Activated CD4-positive, alpha-beta T cell treated with anti-CD3 and anti-CD28 coated beads, Interleukin-2, amount 10 ng/mL, durations not matched to agents 7 days and 5 days (primary cell): ENCODE results near the gene CRB2. TPM values are rescaled to one million over a fixed set of nuclear protein-coding genes. Genes with fewer than 3 reads are reported as not detected.

Source experiments
- CTCF ChIA-PET: fragments of 350-600 bp; sonication (Branson Sonifier 250); formaldehyde crosslinking; loops from one replicate; lab custom pipeline; 2021; ENCODE audit warnings: antibody characterized with exemption; lab: Charles Lee
- POLR2A ChIA-PET: fragments of 350-600 bp; sonication (Branson Sonifier 250); formaldehyde crosslinking; loops from one replicate; lab custom pipeline; 2021; ENCODE audit warnings: antibody characterized with exemption; lab: Charles Lee
- DNase-seq: peaks from one replicate; pipeline ENCODE4 v3.0.0-alpha.2; 2020
- H3K27ac Mint-ChIP-seq: one replicate; pipeline ENCODE4 v1.8.0; 2021; ENCODE audit warnings: mild to moderate bottlenecking, moderate library complexity, mixed read lengths
- H3K27me3 Mint-ChIP-seq: one replicate; pipeline ENCODE4 v1.8.0; 2021; ENCODE audit warnings: mixed read lengths
- H3K36me3 Mint-ChIP-seq: one replicate; pipeline ENCODE4 v1.8.0; 2021; ENCODE audit warnings: low read depth, mixed read lengths
- H3K4me1 Mint-ChIP-seq: one replicate; pipeline ENCODE4 v1.8.0; 2021; ENCODE audit warnings: mixed read lengths
- H3K4me3 Mint-ChIP-seq: one replicate; pipeline ENCODE4 v1.8.0; 2021; ENCODE audit warnings: mild to moderate bottlenecking, moderate library complexity, mixed read lengths
- H3K9me3 Mint-ChIP-seq: one replicate; pipeline ENCODE4 v1.8.0; 2021; ENCODE audit warnings: mixed read lengths
- total RNA-seq, 2 experiments: library from RNA; stranded (reverse); gene quantifications; one replicate each; pipeline ENCODE4 v1.2.3, GENCODE V29; 2021

Gene CRB2
- total RNA-seq = not detected

GRCh38 chr9:123355761-123356431, at the start of gene CRB2:
CRB2 (plus strand) TSS chr9:123356197; CDS start chr9:123356261, 64 bp downstream.
- peak within 1 kb of the TSS; percentile 62 for H3K27ac Mint-ChIP-seq
- H3K4me1 Mint-ChIP-seq = peaks cover 26% of the 10 kb centered on the region
- H3K9me3 Mint-ChIP-seq = no peaks in the 10 kb centered on the region
- no peak within 1 kb of the TSS for H3K4me3 Mint-ChIP-seq
- POLR2A ChIA-PET = no interaction called here
- H3K36me3 Mint-ChIP-seq = no peaks in the 10 kb centered on the region
- DNase-seq = no peak
- peaks cover 4% of the 10 kb centered on the region for H3K27me3 Mint-ChIP-seq
- CTCF ChIA-PET = interaction anchor here (0.6 to 2.9 kb wide), 3 partner anchors 16 to 109 kb away, joined by 3 to 11 read pairs (median 3); no protein-coding TSS in a partner anchor

GRCh38 chr9:123309611-123310010, 46.4 kb upstream of the CRB2 start:
- no peaks in the 10 kb centered on the region for H3K27me3 Mint-ChIP-seq
- peaks cover 9% of the 10 kb centered on the region for H3K4me1 Mint-ChIP-seq
- H3K27ac Mint-ChIP-seq = no peak overlapping the region
- ChIA-PET CTCF (no interaction called here), POLR2A (no interaction called here)
- no peaks in the 10 kb centered on the region for H3K36me3 Mint-ChIP-seq
- DNase-seq = no peak
- H3K4me3 Mint-ChIP-seq = no peak overlapping the region
- no peaks in the 10 kb centered on the region for H3K9me3 Mint-ChIP-seq

- no peaks in the 10 kb centered on the region for H3K27me3 Mint-ChIP-seq
- no peak for DNase-seq
- POLR2A ChIA-PET = no interaction called here
- H3K36me3 Mint-ChIP-seq = no peaks in the 10 kb centered on the region
- no peak overlapping the region for H3K27ac Mint-ChIP-seq
- no peaks in the 10 kb centered on the region for H3K9me3 Mint-ChIP-seq
- H3K4me3 Mint-ChIP-seq = no peak overlapping the region
- CTCF ChIA-PET = interaction anchor here (1.4 kb wide), 1 partner anchor 11 kb away, joined by 6 read pairs; no protein-coding TSS in a partner anchor
- peaks cover 1% of the 10 kb centered on the region for H3K4me1 Mint-ChIP-seq
Measured at GRCh38 chr9:123310551-123311249, 45.3 kb upstream of the CRB2 start.

GRCh38 chr9:123311250-123311752, 44.7 kb upstream of the CRB2 start:
- Mint-ChIP-seq H3K27me3 (no peaks in the 10 kb centered on the region), H3K27ac (no peak overlapping the region), H3K36me3 (no peaks in the 10 kb centered on the region), H3K9me3 (no peaks in the 10 kb centered on the region), H3K4me3 (no peak overlapping the region), H3K4me1 (peaks cover 1% of the 10 kb centered on the region)
- POLR2A ChIA-PET = no interaction called here
- DNase-seq = no peak
- CTCF ChIA-PET = interaction anchor here (1.4 kb wide), 1 partner anchor 12 kb away, joined by 6 read pairs; no protein-coding TSS in a partner anchor

GRCh38 chr9:123312306-123312877, 43.6 kb upstream of the CRB2 start:
- CTCF ChIA-PET = interaction anchor here (1.1 kb wide), 1 partner anchor 43 kb away, joined by 4 read pairs; no protein-coding TSS in a partner anchor

GRCh38 chr9:123314617-123315016, 41.4 kb upstream of the CRB2 start:
- H3K4me1 Mint-ChIP-seq = peaks cover 12% of the 10 kb centered on the region
- H3K27ac Mint-ChIP-seq = no peak overlapping the region
- H3K9me3 Mint-ChIP-seq = no peaks in the 10 kb centered on the region
- DNase-seq = no peak
- POLR2A ChIA-PET = no interaction called here
- CTCF ChIA-PET = interaction anchor here (0.6 to 1.8 kb wide), 5 partner anchors 9 to 133 kb away, joined by 3 to 7 read pairs (median 4); no protein-coding TSS in a partner anchor
- no peaks in the 10 kb centered on the region for H3K36me3 Mint-ChIP-seq
- H3K27me3 Mint-ChIP-seq = no peaks in the 10 kb centered on the region
- no peak overlapping the region for H3K4me3 Mint-ChIP-seq

More at GRCh38 chr9:123312306-123312877, 43.6 kb upstream of the CRB2 start:
- Mint-ChIP-seq H3K27ac (no peak overlapping the region), H3K27me3 (no peaks in the 10 kb centered on the region), H3K9me3 (no peaks in the 10 kb centered on the region), H3K4me1 (peaks cover 2% of the 10 kb centered on the region), H3K4me3 (no peak overlapping the region), H3K36me3 (no peaks in the 10 kb centered on the region)
- POLR2A ChIA-PET = no interaction called here
- DNase-seq = no peak

- no peak overlapping the region for H3K27ac Mint-ChIP-seq
- DNase-seq = no peak
- CTCF ChIA-PET = no interaction called here
- no peaks in the 10 kb centered on the region for H3K36me3 Mint-ChIP-seq
- H3K27me3 Mint-ChIP-seq = no peaks in the 10 kb centered on the region
- no peaks in the 10 kb centered on the region for H3K9me3 Mint-ChIP-seq
- H3K4me1 Mint-ChIP-seq = peaks cover 16% of the 10 kb centered on the region
- POLR2A ChIA-PET = no interaction called here
- no peak overlapping the region for H3K4me3 Mint-ChIP-seq
Measured at GRCh38 chr9:123315635-123316034, 40.4 kb upstream of the CRB2 start.

- CTCF ChIA-PET = no interaction called here
- POLR2A ChIA-PET = no interaction called here
Measured at GRCh38 chr9:123316053-123316718, 39.8 kb upstream of the CRB2 start.

GRCh38 chr9:123318202-123318601, 37.8 kb upstream of the CRB2 start:
- CTCF ChIA-PET = interaction anchor here (1.0 to 1.2 kb wide), 2 partner anchors 13 to 32 kb away, joined by 3 to 4 read pairs; no protein-coding TSS in a partner anchor

More at GRCh38 chr9:123316053-123316718, 39.8 kb upstream of the CRB2 start:
- Mint-ChIP-seq H3K27ac (no peak overlapping the region), H3K27me3 (no peaks in the 10 kb centered on the region), H3K4me3 (no peak overlapping the region), H3K4me1 (peaks cover 19% of the 10 kb centered on the region), H3K36me3 (no peaks in the 10 kb centered on the region), H3K9me3 (no peaks in the 10 kb centered on the region)
- DNase-seq = no peak

GRCh38 chr9:123318961-123319421, 37.0 kb upstream of the CRB2 start:
- Mint-ChIP-seq H3K36me3 (no peaks in the 10 kb centered on the region), H3K27ac (no peak overlapping the region)
- CTCF ChIA-PET = interaction anchor here (1.0 to 1.5 kb wide), 3 partner anchors 11 to 33 kb away, joined by 3 to 4 read pairs (median 4); no protein-coding TSS in a partner anchor

More at GRCh38 chr9:123318202-123318601, 37.8 kb upstream of the CRB2 start:
- no peak for DNase-seq
- Mint-ChIP-seq H3K27ac (no peak overlapping the region), H3K4me3 (no peak overlapping the region), H3K9me3 (no peaks in the 10 kb centered on the region), H3K27me3 (no peaks in the 10 kb centered on the region), H3K36me3 (no peaks in the 10 kb centered on the region), H3K4me1 (peaks cover 39% of the 10 kb centered on the region)
- POLR2A ChIA-PET = no interaction called here

GRCh38 chr9:123319541-123320339, 36.3 kb upstream of the CRB2 start:
- CTCF ChIA-PET = interaction anchor here (1.4 to 2.1 kb wide), 4 partner anchors 10 to 30 kb away, joined by 4 to 8 read pairs (median 4); no protein-coding TSS in a partner anchor
- H3K4me1 Mint-ChIP-seq = peaks cover 45% of the 10 kb centered on the region
- peak overlapping the region; percentile 15 for H3K27ac Mint-ChIP-seq
- H3K36me3 Mint-ChIP-seq = no peaks in the 10 kb centered on the region
- no peak overlapping the region for H3K4me3 Mint-ChIP-seq
- H3K27me3 Mint-ChIP-seq = no peaks in the 10 kb centered on the region
- no peak for DNase-seq
- no peaks in the 10 kb centered on the region for H3K9me3 Mint-ChIP-seq
- POLR2A ChIA-PET = no interaction called here

More at GRCh38 chr9:123318961-123319421, 37.0 kb upstream of the CRB2 start:
- DNase-seq = no peak
- Mint-ChIP-seq H3K27me3 (no peaks in the 10 kb centered on the region), H3K4me1 (peaks cover 43% of the 10 kb centered on the region), H3K9me3 (no peaks in the 10 kb centered on the region), H3K4me3 (no peak overlapping the region)
- POLR2A ChIA-PET = no interaction called here
